GM21737 (cell line): Measurements from ENCODE around the gene TCF7L1.

Experiments used
- ATAC-seq: cut with Tn5 transposase; IDR thresholded peaks from one replicate; pipeline ENCODE4 v1.9.1; 2021; ENCODE audit warnings: mild to moderate bottlenecking, moderate library complexity; ENCODE audit not compliant: unreplicated experiment

Gene TCF7L1

DNA sequence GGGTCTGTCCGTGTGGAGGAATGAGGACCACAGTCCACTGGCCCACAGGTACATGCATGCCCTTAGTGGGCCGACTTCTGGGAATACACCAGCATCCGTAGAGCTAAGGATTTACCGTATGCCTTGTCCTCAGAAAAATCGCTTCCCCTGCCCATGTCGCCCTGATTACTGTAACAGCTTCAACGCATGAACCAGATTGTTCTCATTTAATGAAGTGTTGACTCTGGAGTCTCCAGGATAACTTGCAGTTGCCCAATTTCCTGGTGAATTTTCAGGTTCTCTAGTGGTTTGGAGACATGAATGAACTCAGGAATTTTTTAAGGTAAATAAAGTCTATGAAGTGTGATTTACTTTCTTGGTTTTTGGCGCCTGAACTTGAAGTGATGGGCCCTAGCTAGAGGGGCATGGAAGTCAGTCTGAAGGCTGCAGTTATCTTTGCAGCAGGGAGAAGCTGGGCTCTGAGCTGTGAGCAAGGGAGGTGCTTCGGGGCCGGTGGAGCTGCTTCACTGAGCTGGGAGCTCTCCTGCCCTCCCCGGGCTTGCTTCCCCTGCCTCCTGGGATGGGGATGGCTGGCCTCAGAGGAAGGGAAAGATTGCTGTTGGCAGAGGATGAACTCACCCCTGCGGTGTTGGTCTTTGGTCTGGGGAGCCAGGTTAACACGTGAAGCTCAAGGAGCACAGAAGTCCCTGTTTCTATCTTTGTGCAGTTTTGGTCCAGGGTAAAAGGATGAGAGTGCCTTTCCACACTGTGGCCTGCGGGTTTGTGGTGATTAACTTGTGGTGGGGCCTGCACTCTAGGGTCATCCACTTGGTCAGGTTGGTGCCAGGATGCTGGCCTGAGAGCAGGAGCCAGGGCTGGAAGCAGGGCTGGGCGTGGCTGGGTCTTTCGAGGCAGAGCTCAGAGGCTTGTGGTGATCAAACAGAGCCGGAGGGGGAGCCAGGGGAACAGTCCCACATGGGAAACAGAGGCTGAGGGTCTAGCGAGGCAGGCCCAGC, 28.1 kb downstream of the TCF7L1 start:
- ATAC-seq = no peak

DNA sequence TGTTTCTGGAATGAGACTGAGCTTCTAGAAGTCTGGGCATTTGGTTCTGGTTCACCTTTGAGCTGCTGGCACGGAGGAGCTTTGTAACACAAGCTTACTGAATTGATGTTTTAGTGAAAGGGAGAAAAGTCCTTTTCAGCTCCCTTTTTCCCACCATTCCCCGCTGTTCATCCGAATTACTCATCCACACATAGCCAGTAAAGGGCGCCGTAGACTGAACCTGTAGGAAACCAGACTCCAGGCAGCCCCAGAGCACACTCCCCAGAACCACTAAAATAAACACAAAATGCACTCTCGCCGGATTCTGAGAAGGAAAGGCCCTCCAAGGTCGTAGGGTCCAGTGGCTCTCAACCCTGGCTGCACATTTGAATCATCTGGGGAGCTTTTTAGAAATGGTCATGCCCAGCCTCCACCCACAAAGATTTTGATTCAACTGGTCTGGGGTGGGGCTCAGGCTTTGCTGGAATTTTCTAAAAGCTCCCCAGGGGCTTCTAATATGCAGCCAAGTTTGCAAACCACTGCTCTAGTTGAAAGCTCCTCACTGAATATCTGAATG, 29.6 kb downstream of the TCF7L1 start:
- ATAC-seq = no peak

DNA sequence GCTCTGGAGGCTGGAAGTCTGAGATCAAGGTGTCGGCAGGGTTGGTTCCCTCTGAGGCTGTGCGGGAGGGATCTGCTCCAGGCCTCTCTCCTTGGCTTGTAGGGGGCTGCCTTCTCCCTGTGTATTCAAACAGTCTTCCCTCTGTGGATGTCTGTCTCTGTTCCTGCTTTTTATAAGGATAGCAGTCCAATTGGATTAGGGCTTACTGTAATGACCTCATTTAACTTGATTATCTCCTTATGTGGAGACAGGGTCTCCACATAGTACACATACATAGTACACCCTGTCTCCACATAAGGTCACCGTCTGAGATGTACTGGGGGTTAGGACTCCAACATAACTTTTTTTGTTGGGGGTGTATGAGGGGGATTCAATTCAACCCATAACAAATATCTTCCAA, 30.5 kb downstream of the TCF7L1 start:
- no peak for ATAC-seq

DNA sequence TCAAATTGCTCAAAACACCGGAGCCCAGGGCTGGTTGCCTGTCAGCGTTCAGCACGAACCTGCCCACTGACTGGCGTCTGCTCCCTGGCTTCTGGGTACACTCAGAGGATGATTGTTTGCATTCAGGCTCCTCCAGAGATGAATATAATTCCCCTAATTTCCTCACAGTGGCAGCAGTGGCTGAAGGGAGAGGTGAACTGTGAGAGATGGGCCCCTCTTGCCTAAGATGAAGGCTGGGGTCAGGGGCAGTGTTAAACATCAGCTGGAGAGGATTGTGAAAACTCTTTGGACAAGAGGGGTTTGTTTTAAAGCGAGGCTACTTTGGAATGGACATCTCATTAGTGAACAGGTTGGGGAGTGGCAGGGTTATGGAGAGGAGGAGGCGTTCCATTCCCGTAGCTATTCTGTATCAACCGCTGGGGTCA, 31.0 kb downstream of the TCF7L1 start:
- no peak for ATAC-seq

DNA sequence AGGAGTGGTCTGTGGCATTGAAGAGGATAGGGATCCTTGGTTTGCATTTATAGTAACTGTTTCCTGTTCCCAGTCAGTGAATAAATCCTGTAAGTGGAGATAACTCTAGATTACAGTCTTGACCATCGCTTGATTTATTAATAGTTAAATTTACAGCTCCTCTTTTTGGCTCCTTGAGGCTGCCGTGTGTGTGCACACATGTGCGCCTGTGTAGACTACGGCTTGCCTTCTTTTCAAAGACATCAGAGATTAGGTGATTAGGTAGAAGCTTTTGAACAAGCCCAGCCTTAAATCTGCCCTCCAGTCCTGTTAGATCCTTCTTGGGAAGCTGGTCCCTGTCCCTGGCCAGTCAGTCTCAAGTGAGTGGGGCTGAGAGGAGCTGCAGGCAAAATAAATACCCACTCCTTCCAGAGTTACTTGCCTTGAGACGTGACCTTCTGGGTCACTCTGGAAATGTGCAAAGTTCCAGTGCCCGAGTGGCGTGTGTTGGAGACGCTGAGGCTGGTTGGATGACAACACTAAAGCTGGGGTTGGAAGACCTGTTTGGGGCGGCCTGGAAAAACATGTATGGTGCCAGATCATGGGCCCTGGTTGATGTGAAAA, 32.0 kb downstream of the TCF7L1 start:
- ATAC-seq = no peak

DNA sequence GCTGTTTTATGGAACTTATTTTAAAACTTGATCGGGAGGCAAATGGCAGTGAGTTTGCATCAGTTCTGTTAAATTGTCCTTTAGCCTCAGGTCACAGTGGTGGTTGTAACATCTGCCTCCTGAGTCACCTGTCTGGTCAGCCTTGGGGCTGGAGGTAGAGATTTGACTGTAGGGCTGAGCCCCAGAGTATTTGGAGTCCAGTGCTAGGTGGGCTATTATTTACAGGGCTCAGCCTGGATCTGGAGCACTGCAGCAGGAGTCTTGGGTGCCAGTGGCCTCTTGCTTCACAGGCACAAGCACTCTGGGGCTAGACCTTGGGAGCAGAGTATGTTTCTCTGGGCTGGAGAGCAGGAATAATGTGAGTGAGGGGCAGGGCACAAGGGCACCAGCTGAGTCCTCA, 32.8 kb downstream of the TCF7L1 start:
- ATAC-seq = no peak

DNA sequence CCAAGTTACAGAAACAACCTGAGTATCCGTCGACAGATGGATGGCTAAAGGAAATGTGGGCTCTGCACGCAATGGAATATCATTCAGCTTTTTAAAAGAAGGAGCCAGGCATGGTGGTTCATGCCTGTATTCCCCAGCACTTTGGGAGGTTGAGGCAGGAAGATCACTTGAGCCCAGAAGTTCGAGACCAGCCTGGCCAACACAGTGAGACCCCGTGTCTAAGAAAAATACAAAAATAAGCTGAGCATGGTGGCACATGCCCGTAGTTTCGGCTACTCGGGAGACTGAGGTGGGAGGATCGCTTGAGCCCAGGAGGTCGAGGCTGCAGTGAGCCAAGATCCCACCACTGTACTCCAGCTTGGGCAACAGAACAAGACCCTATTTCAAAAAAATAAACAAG, 34.3 kb downstream of the TCF7L1 start:
- ATAC-seq = no peak

DNA sequence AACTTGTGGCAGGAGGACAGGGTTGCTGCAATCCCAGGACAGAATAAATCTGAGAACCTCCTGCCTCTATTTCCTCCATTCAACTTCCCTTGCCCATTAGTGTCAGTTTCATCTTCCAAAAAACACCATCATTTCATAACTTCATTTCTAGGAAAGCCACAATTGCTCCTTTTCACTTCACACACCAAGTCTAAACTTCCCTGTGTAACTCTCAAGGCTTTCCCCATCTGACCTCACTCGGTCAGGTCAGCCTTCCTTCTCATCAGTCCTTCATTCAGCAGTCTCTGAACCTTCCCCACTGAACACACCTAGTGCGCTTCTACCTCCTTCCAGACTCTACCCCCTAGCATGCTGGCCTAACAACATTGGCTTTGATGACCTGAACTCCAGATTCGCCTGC, 35.8 kb downstream of the TCF7L1 start:
- ATAC-seq = no peak

DNA sequence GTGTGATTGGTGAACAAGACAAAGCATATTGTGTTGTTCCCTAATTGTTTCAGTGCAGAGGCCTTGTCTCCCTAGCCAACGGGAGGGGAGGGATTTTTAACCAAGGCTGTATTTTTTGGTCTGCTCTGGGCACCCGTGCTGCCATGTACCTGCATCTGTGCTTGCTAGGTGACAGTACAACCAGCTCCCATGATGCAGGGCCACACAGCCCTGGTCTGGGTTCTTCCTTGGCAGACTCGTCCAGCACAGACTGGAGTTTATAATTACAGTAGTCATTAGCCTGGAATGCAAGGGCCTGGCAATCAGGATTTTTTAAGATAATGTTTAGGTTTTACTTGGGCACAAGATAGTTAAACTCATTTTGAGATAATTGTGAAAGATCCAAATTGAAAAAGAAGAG, 36.4 kb downstream of the TCF7L1 start:
- ATAC-seq = no peak

DNA sequence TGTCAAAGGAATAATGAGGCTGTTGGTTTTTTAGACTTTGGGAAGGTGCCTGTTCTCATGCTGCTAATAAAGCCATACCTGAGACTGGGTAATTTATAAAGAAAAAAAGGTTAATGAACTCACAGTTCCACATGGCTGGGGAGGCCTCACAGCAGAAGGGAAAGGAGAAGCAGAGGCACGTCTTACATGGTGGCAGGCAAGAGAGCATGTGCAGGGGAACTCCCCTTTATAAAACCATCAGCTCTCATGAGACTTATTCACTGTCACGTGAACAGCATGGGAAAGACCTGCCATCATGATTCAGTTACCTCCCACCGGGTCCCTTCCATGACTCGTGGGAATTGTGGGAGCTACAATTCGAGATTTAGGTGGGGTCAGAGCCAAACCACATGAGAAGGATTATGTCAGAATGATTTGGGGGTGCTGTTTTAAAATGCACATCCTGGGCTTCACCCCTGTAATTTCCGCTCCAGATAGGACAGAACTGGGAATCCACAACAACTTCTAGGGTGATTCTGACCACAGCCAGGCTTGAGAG, 37.8 kb downstream of the TCF7L1 start:
- ATAC-seq = no peak

DNA sequence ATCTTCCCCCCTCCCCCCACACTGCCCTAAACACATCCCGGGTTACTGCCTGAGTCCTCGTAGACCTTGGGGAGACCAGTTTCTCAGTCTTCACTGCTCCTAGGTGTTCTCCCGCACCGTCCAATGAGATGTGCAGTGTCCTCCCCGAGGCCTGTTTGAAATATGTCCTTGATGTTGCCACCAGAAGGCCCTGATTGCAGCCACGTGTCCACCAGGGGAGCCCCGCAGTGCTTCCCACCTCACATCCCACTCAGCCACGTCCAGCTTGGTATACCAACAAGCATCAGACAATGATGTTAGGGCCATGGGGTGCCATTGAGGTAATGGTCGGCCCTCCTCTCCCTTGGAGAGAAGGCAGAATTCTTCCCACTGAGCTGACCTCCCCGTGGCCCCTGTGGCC, 38.7 kb downstream of the TCF7L1 start:
- ATAC-seq = no peak

DNA sequence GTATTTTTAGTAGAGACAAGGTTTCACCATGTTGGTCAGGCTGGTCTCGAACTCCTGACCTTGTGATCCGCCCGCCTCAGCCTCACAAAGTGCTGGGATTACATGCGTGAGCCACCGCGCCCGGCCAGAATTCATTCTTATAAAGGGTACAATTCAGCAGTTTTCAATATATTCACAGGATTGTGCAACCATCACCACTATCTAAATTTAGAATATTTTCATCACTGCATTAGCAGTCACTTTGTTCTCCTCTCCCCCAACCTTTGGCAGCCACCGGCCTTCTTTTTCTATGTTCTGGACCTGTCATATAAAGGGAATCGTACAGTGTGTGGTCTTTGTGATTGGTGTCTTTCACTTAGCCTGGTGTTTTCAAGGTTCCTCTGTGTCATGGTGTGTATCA, 40.7 kb downstream of the TCF7L1 start:
- ATAC-seq = no peak

DNA sequence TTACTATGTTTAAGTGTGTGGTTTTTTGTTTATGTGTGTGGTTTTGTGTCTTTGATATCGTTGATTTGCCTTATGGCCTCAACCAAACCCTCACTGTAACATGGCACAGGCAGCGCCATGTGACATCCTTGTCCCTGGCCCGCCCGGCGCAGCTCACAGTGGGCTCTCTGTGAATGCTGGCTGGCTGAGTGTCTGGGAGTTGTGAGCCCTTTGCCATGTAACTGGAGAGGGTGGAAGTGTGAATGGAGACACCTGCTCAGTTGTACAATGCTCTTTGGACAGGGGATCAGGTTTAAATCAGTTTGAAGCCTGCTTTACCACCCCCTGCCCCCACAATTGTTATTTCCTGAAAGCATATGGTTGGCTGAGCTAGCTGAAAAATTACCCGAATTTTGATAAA, 41.8 kb downstream of the TCF7L1 start:
- no peak for ATAC-seq

DNA sequence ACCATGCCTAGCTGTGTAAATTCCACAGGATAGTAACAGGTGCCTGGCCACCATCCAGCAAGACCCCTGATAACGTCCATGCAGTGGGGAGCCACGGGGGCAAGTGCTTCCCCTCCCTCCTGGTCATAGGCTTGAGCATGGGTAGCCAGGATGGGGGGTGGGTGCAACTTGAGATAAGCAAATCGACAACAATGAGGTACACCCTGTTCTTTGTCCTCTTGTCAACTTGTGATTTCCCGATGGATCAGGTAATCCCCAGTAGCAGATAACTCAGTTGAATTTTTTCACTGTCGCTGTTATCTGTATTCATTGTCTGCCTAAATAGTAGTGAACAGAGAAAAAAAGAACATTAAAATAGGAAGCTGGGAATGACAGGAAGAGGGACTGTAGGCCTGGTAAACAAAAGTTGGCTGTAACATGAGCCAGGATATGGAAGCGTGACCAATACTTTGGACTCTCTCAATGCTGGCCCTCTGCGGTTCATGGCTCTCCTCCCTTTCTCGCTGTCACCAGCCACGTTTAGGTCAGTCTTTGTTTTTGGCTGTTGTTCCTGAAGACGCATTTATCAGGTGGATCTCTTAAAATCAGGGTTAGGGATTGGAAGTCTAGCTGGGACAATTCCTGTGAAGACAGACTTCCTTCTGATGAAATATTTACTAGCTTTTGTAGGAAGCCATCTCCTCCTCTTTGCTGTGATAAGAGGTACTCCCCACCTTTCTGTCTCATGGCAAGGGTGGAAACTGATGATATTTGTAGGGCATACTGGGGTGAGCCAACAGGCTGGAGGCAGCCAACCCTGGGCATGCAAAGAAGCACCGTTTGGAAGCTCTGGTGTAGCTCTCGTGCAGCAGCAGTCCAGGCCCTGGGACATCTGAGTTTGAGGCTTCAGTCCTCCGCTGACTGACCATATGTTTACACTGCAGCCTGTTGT, 42.4 kb downstream of the TCF7L1 start:
- no peak for ATAC-seq

DNA sequence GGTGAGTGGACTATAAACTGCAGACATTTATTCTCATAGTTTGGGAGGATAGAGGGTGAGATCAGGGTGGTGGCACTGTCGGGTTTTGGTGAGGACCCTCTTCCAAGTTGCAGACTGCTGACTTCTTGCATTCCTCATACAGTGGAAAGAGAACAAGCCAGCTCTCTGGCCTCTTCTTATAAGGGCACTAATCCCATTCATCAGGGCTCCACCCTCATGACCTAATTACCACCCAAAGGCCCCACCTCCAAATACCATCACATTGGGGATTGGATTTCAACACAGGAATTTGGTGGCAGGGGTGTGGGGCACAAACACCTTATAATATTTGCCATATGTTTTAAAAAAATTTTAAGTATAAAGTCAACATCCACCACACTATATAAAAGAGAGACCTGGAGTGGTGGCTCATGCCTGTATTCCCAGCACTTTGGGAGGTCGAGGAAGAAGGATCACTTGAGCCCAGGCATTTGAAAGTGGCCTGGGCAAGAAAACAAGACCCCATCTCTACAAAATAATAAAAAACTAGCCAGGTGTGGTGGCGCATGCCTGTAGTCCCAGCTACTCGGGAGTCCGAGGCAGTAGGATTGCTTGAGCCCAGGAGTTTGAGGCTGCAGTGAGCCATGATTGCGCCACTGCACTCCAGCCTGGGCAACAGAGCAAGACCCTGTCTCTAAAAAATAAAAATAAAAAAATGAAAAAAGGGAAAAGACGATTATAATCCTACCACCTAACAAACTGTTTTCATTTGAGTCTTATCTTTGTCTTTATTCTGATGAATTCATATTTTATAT, 44.0 kb downstream of the TCF7L1 start:
- no peak for ATAC-seq

DNA sequence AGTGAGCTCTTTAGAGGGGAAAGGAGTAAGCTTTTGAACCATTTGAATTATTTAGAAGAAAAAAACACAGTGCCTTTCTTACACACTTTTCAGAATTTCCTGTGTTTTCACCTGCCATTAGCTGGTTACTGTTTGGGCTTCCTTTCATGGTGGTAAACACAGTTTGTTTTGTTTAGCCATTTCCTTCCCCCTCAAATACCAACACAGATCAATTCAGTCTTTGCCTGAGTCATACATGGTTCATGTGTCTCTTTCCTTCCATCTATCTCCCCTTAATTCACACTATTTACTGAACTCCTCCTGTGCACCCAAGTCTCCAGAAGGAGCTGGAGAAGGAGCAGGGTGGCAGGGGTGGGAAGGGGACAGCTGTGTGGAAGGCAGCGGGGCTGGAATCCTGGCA, 45.0 kb downstream of the TCF7L1 start:
- no peak for ATAC-seq

DNA sequence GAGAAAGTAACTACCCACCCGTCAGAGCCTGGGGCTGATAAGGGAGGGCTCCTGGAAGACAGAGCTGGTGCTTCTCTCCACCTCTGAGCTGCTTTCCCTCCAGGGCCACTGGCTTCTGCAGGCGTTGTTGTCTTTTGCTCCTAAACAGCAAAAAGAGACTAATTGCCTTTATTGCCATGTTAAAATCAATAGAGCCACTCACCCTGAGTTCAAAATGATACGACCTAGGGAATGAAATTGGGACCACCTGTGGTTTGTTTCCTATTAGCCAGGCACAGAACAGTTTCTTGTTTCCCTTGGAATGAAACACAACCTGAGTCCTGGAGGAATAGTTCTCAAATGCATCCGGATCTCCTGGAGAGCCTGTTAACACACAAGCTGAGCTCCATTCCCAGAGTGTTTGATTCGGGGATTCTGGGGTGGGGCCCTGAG, 45.8 kb downstream of the TCF7L1 start:
- ATAC-seq = no peak

DNA sequence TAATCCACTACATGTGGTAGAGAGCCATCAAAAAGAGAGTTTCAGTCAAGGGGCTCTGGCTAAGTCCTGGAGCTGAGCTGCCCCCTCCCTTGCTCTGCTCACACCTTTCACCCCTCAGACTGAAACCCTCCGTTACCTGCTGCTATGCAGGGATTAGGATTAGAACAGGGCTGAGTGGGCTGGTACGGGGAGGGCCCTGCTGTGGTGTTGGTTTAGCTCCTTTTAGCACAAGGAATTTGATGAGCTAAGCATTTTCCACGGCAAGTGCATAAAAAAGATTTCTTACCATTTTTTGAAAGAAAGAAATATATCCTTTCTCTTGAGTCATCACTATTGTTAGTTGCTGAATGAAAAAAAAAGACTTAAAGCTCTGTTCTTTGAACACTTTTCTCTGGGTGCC, 46.3 kb downstream of the TCF7L1 start:
- no peak for ATAC-seq

DNA sequence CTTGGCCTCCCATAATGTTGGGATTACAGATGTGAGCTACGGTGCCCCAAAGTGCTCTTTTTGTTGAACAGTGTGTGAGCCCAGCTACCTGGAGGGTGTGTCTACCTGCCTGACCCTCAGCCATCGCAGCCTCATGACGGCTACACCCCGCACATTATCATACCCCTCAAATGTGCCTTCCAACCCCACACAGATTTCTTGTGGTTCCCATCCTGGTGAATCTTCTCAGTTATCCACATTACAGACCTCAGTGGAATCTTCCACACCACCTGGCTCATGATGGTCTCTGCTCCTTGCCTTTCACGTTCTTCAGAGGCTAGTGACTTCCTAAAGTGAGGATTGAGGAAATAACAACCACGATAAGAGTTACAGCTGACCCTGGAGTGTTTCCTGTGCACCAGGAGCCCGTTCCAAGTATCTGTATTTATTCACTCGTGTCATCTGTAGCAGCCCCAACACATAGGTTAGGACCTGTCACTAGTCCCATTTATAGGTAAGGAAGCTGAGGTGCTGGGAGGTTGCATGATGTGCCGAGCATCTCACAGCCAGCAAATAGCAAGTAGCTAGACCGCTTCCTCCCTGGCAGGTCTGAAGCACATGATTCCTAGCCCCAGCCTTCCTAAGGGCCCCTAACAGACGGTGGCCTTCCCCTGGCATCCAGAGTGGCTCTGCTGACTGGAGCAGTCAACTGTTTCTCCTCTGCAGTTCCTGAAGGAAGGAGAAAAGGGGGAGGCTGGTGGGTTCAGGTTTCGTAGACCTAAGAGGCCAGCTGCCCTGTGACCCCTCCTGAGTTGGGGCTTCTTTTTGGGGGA, 47.3 kb downstream of the TCF7L1 start:
- ATAC-seq = no peak
